GM03348 (cell line): ENCODE measurements around the gene ZNF354C.

Experiments used
- DNase-seq: peaks from one replicate; pipeline ENCODE4 v3.0.0; 2012; ENCODE audit warnings: low spot score

ZNF354C gene

GRCh38 chr5:179113945-179114641 is 53.9 kb downstream of the ZNF354C start:
- no peak for DNase-seq

- DNase-seq = no peak
Observed at GRCh38 chr5:179114756-179115155, 54.6 kb downstream of the ZNF354C start.

- no peak for DNase-seq
Observed at GRCh38 chr5:179115307-179115706, 55.1 kb downstream of the ZNF354C start.

GRCh38 chr5:179115845-179116524 is 55.8 kb downstream of the ZNF354C start:
- DNase-seq = no peak

- DNase-seq = no peak
Observed at GRCh38 chr5:179118338-179118737, 58.2 kb downstream of the ZNF354C start.

- no peak for DNase-seq
Observed at GRCh38 chr5:179118756-179119414, 58.7 kb downstream of the ZNF354C start.

- DNase-seq = no peak
Observed at GRCh38 chr5:179119415-179120170, 59.4 kb downstream of the ZNF354C start.

- no peak for DNase-seq
Observed at GRCh38 chr5:179120421-179120861, 60.3 kb downstream of the ZNF354C start.

GRCh38 chr5:179120951-179121666 is 60.9 kb downstream of the ZNF354C start:
- no peak for DNase-seq

GRCh38 chr5:179121667-179122111 is 61.5 kb downstream of the ZNF354C start:
- DNase-seq = no peak

GRCh38 chr5:179122411-179123108 is 62.4 kb downstream of the ZNF354C start:
- DNase-seq = no peak

- DNase-seq = no peak
Observed at GRCh38 chr5:179123109-179123426, 62.9 kb downstream of the ZNF354C start.

- no peak for DNase-seq
Observed at GRCh38 chr5:179123491-179124272, 63.5 kb downstream of the ZNF354C start.

- DNase-seq = no peak
Observed at GRCh38 chr5:179124273-179124852, 64.2 kb downstream of the ZNF354C start.

- no peak for DNase-seq
Observed at GRCh38 chr5:179124853-179125788, 64.9 kb downstream of the ZNF354C start.

GRCh38 chr5:179125789-179126505 is 65.8 kb downstream of the ZNF354C start:
- DNase-seq = no peak

GRCh38 chr5:179126506-179126991 is 66.4 kb downstream of the ZNF354C start:
- DNase-seq = no peak
